ENCODE measurements around the gene DMC1. TPM values are rescaled to one million over a fixed set of nuclear protein-coding genes. Genes with fewer than 3 reads are reported as not detected.

The DMC1 gene
- total and polyA plus RNA-seq, 10 of the 15 experiments (the other 5 are each of a cell fraction or from before 2014, with no cell fraction given), result 1.0 to 21.0 (median 4.5) TPM

- TF ChIP-seq CREM (IDR thresholded peaks at IDR 0.05; ENCODE audit: low read depth), result no peak
- peak; percentile 70 for TF ChIP-seq IKZF1 (conservative IDR thresholded peaks at IDR 0.05)
- no peak for TF ChIP-seq MXI1 (IDR thresholded peaks at IDR 0.05; ENCODE audit: low read depth, low read length)
- TF ChIP-seq SKIL (IDR thresholded peaks at IDR 0.05; ENCODE audit: low read depth, poor library complexity, severe bottlenecking), result no peak
- TF ChIP-seq ZNF622 (IDR thresholded peaks at IDR 0.05), result no peak
- no peak for TF ChIP-seq POLR2AphosphoS2 (IDR thresholded peaks at IDR 0.05; ENCODE audit: low read depth, low read length)
- TF ChIP-seq TCF7 (IDR thresholded peaks at IDR 0.05; ENCODE audit: borderline replicate concordance), result no peak
- no peak for TF ChIP-seq EGR1 (IDR thresholded peaks at IDR 0.05; ENCODE audit: borderline replicate concordance in 1 of 2, low read depth in 2 of 2, low read length in 2 of 2)
- no peak for TF ChIP-seq CTCF (IDR thresholded peaks at IDR 0.05 in 2 of 3, conservative IDR thresholded peaks at IDR 0.05 in 1 of 3; ENCODE audit: control insufficient read depth in 2 of 3, extremely low read depth in 1 of 3, insufficient read depth in 1 of 3, low read depth in 3 of 3, low read length in 3 of 3)
- TF ChIP-seq FOS (IDR thresholded peaks at IDR 0.05; ENCODE audit: borderline replicate concordance, extremely low read depth, insufficient read length), result no peak
- no peak for TF ChIP-seq NRF1 (conservative IDR thresholded peaks at IDR 0.05; ENCODE audit: low read depth, low read length)
- TF ChIP-seq PKNOX1 (IDR thresholded peaks at IDR 0.05), result no peak
- TF ChIP-seq MAX (IDR thresholded peaks at IDR 0.05; ENCODE audit: low read depth, low read length), result no peak
- no peak for TF ChIP-seq EZH2 (IDR thresholded peaks at IDR 0.05; ENCODE audit: borderline replicate concordance, control insufficient read depth, low read depth, low read length)
- no peak for TF ChIP-seq JUND (IDR thresholded peaks at IDR 0.05; ENCODE audit: low read depth, low read length)
- TF ChIP-seq IRF3 (IDR thresholded peaks at IDR 0.05), result no peak
- no peak for TF ChIP-seq FOXM1 (IDR thresholded peaks at IDR 0.05; ENCODE audit: low read depth, low read length)
- no peak for TF ChIP-seq STAT3 (IDR thresholded peaks at IDR 0.05; ENCODE audit: low read depth, low read length)
- no peak for TF ChIP-seq PRDM15 (CRISPR knock-in tag; IDR thresholded peaks at IDR 0.05)
These were observed 20.7 kb downstream of the DMC1 start (continued) for GRCh38 chr22:38549101-38549894.

Data from GM12878 (cell line).